ENCODE measurements around the gene AKAP6. TPM values are rescaled to one million over a fixed set of nuclear protein-coding genes. Genes with fewer than 3 reads are reported as not detected.

The AKAP6 gene
- total RNA-seq, 1 donor from 2014 or later: 4.7 TPM

- DNase-seq (ENCODE audit: extremely low spot score, unreplicated experiment): no peak
- no peak overlapping the region for H3K4me3 Mint-ChIP-seq
- H3K27me3 Mint-ChIP-seq: no peaks in the 10 kb centered on the region
- no peaks in the 10 kb centered on the region for H3K36me3 Mint-ChIP-seq
- no peak overlapping the region for H3K27ac Mint-ChIP-seq
- no peak for TF ChIP-seq CTCF (conservative IDR thresholded peaks at IDR 0.05)
- no peaks in the 10 kb centered on the region for H3K9me3 Mint-ChIP-seq
- H3K4me1 Mint-ChIP-seq (ENCODE audit: unreplicated experiment): no peaks in the 10 kb centered on the region
These were observed 216.6 kb downstream of the AKAP6 start for GRCh38 chr14:32545506-32546210.

- Mint-ChIP-seq H3K36me3 (no peaks in the 10 kb centered on the region), H3K27ac (no peak overlapping the region)
These were observed 217.1 kb downstream of the AKAP6 start for GRCh38 chr14:32546246-32546645.

GRCh38 chr14:32552766-32553165 lies 223.7 kb downstream of the AKAP6 start:
- H3K9me3 Mint-ChIP-seq: no peaks in the 10 kb centered on the region
- H3K36me3 Mint-ChIP-seq: no peaks in the 10 kb centered on the region
- H3K27me3 Mint-ChIP-seq: no peaks in the 10 kb centered on the region
- no peaks in the 10 kb centered on the region for H3K4me1 Mint-ChIP-seq (ENCODE audit: unreplicated experiment)
- no peak overlapping the region for H3K4me3 Mint-ChIP-seq
- H3K27ac Mint-ChIP-seq: no peak overlapping the region
- TF ChIP-seq CTCF (conservative IDR thresholded peaks at IDR 0.05): no peak
- DNase-seq (ENCODE audit: extremely low spot score, unreplicated experiment): no peak

More at GRCh38 chr14:32546246-32546645, 217.1 kb downstream of the AKAP6 start:
- Mint-ChIP-seq H3K9me3 (no peaks in the 10 kb centered on the region), H3K4me1 (ENCODE audit: unreplicated experiment) (no peaks in the 10 kb centered on the region), H3K4me3 (no peak overlapping the region), H3K27me3 (no peaks in the 10 kb centered on the region)
- TF ChIP-seq CTCF (conservative IDR thresholded peaks at IDR 0.05): no peak
- DNase-seq (ENCODE audit: extremely low spot score, unreplicated experiment): no peak

- Mint-ChIP-seq H3K27ac (no peak overlapping the region), H3K9me3 (no peaks in the 10 kb centered on the region), H3K27me3 (no peaks in the 10 kb centered on the region), H3K4me1 (ENCODE audit: unreplicated experiment) (peaks cover 3% of the 10 kb centered on the region), H3K36me3 (no peaks in the 10 kb centered on the region), H3K4me3 (no peak overlapping the region)
- no peak for TF ChIP-seq CTCF (conservative IDR thresholded peaks at IDR 0.05)
- no peak for DNase-seq (ENCODE audit: extremely low spot score, unreplicated experiment)
These were observed 229.9 kb downstream of the AKAP6 start for GRCh38 chr14:32559048-32559447.

- no peaks in the 10 kb centered on the region for H3K9me3 Mint-ChIP-seq
- TF ChIP-seq CTCF (conservative IDR thresholded peaks at IDR 0.05): no peak
- peaks cover 5% of the 10 kb centered on the region for H3K4me1 Mint-ChIP-seq (ENCODE audit: unreplicated experiment)
- H3K36me3 Mint-ChIP-seq: no peaks in the 10 kb centered on the region
- no peak for DNase-seq (ENCODE audit: extremely low spot score, unreplicated experiment)
- H3K4me3 Mint-ChIP-seq: no peak overlapping the region
- no peak overlapping the region for H3K27ac Mint-ChIP-seq
- no peaks in the 10 kb centered on the region for H3K27me3 Mint-ChIP-seq
These were observed 230.5 kb downstream of the AKAP6 start for GRCh38 chr14:32559590-32559989.
